ENCODE measurements around the gene AP1G2.

AP1G2 gene

DNA sequence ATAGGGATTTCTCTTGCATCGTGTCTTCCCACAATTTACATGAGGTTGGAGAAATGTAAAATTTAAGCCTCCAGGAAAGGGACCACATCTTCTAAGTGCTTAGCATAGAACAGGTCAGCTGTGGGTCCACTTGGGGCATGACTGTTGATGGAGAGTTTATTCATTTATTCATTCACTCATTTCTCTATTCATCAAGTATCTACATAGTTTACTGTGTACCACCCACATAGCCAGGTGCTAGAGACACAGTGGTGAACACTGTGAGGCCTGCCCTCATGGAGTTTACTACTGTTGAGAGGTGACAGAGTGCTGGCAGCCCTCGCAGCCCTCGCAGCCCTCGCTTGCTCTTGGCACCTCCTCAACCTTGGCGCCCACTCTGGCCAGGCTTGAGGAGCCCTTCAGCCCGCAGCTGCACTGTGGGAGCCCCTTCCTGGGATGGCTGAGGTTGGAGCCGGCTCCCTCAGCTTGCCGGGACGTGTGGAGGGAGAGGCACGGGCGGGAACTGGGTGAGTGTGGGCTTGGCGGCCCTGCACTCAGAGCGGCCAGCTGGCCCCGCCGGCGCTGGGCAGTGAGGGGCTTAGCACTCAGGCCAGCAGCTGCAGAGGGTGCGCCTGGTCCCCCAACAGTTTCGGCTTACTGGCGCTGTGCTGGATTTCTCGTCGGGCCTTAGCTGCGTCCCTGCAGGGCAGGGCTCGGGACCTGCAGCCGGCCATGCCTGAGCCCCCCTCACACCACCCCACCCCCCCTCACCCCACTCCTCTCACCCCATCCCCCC is 12.7 kb upstream of the AP1G2 start:
- no peak overlapping the region for H3K4me3 ChIP-seq (ENCODE audit: low read depth, low read length)
- no peak for DNase-seq (ENCODE audit: low read depth)
- TF ChIP-seq, protein P1, sequence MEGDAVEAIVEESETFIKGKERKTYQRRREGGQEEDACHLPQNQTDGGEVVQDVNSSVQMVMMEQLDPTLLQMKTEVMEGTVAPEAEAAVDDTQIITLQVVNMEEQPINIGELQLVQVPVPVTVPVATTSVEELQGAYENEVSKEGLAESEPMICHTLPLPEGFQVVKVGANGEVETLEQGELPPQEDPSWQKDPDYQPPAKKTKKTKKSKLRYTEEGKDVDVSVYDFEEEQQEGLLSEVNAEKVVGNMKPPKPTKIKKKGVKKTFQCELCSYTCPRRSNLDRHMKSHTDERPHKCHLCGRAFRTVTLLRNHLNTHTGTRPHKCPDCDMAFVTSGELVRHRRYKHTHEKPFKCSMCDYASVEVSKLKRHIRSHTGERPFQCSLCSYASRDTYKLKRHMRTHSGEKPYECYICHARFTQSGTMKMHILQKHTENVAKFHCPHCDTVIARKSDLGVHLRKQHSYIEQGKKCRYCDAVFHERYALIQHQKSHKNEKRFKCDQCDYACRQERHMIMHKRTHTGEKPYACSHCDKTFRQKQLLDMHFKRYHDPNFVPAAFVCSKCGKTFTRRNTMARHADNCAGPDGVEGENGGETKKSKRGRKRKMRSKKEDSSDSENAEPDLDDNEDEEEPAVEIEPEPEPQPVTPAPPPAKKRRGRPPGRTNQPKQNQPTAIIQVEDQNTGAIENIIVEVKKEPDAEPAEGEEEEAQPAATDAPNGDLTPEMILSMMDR (IDR thresholded peaks at IDR 0.05; ENCODE audit: insufficient read depth, low read depth, low read length, missing control alignments) = no peak

DNA sequence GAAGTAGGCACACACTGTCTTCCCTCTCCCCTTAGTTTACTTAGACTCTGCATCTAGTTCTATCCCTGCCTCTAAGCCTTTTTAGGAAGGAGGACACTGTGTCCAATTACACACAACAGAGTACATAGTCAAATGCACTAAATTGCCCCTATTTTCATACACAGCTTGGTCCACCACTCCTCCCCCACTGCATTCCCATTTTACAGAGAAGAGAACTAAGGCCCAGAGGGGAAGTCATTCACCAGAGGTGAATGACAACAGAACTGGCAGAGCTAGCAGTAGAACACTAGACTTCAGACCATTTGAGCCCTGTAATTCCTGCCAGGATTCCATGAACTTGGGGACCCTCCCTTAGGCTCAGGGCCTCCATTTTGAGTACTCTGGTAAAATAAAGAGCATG is 12.1 kb upstream of the AP1G2 start:
- no peak overlapping the region for H3K4me3 ChIP-seq (ENCODE audit: low read depth, low read length)
- TF ChIP-seq, protein P1 (IDR thresholded peaks at IDR 0.05; ENCODE audit: insufficient read depth, low read depth, low read length, missing control alignments) = no peak
- DNase-seq (ENCODE audit: low read depth) = no peak

DNA sequence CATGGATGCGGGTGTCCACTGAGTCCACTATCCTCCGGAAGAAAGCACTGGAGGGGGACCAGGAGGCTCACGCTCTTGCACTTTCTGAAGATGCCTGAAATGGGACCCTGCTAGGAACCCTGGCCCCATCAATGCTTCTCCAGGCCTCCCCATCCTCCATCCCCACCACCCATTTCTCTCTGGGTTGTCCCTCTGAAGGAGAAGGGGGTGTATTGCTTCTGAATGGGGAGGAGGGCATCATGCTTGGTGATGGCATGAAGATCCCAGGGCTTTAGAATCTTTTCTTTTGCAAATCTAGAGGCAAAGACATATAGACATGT is 11.7 kb upstream of the AP1G2 start:
- TF ChIP-seq, protein P1 (IDR thresholded peaks at IDR 0.05; ENCODE audit: insufficient read depth, low read depth, low read length, missing control alignments) = no peak
- no peak overlapping the region for H3K4me3 ChIP-seq (ENCODE audit: low read depth, low read length)
- DNase-seq (ENCODE audit: low read depth) = no peak

DNA sequence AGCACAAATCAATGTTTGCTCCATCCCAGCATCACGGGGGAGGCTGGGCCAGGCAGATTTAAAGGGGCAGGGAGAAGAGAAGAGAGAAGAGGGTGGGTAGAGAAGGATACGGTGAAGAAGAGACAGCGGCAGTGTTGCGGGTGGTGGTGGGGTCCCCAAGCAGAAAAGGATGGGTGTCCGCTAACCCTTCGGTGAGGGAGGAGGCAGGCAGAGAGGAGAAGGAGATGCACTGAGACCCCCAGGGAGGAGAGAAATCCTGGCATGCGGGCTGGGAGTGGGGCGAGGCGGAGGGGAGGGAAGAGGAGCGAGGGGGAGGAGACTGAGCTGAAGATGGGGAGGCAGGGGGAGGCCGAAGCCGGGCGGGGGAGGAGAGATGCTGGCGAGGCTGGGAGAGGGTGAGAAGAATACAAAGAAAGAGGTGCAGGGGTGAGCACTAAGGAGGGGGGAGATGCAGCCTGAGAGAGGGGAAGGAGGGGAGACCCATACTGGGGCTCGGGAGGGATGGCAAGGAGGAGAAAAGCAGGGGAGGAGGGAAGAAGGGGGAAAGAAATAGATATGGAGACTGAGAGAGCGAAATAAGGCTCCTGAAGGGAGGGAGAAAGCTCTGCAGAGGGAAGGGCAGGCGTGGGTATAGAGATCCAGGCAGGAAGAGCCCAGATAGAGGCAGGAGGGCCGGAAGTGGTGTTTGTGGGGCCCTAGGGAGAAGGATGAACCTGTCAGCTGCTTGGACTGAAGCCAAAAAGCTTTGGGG is 11.1 kb upstream of the AP1G2 start, which contains the start of gene JPH4:
Gene JPH4 (minus strand): TSS at position 231 of the 751 bp plus-strand sequence. CDS start 1,337 bp downstream, outside the sequence.
- TF ChIP-seq, protein P1 (IDR thresholded peaks at IDR 0.05; ENCODE audit: insufficient read depth, low read depth, low read length, missing control alignments) = no peak
- no peak for DNase-seq (ENCODE audit: low read depth)
- H3K4me3 ChIP-seq (ENCODE audit: low read depth, low read length) = peak within 1 kb of the TSS; percentile 50

DNA sequence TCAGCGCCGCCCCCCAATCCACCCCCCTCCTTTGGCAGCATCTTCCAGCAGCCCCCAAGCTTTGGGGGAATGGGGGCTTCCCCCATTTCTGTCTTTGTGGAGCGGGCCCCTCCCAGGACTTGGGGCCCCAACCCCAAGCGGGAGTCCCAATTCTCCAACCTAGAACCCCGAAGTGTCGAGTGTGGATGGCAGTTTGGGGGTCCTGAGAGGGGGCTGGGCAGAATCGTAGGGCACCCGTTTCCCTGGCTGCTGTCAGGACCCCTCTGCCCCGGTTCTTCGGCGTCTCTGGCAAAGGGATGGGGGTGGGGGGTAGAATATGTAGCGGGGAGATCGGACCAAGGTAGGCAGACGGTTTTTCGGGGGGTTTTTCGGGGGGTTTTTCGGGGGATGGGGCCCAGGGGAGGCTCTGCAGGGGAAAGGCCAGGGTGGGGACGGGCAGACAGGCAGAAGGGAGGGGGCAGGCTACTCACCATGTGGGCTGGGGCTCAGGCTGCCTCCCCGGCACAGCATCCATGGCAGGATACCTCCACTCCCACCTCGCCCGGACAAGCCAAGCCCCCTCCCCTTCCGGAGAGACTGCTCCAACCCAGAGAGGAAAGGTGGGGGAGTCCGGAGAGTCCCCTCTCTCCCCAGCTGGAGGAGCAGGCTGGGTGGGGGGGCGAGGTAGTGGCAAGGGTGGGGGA is 10.3 kb upstream of the AP1G2 start:
- TF ChIP-seq, protein P1 (IDR thresholded peaks at IDR 0.05; ENCODE audit: insufficient read depth, low read depth, low read length, missing control alignments) = no peak
- DNase-seq (ENCODE audit: low read depth) = no peak
- H3K4me3 ChIP-seq (ENCODE audit: low read depth, low read length) = peak overlapping the region; percentile 50

DNA sequence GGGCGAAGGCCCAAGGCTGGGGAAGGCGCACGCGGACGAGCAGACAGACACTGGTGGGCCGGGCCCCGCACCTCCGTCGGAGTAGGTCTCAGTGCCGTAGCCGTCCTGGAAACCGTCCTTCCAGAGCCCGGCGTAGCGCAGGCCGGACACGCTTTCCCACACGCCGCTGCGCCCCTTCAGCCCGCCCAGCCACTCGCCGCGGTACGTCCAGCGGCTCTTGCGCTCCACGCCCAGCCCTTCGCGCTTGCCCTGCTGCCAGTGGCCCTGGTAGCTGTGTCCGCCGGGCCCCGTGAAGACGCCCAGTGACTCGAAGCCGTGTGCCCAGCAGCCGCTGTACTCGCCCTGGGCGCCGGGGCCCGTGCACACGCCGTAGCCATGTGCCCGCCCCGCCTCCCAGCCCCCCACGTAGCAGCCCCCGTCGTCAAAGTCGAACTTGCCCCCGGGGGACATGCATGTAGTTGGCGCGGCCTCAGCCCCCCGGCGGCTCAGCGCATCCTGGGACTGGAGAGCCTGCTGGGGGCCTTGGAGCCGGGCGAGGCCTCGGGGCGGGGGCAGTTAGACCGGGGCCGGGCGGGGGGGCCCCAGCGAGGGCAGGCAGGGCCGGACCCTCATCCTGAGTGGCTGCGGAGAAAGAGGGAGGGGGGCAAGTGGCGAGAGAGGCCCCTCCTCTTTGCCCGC is 9.6 kb upstream of the AP1G2 start:
- TF ChIP-seq, protein P1 (IDR thresholded peaks at IDR 0.05; ENCODE audit: insufficient read depth, low read depth, low read length, missing control alignments) = no peak
- no peak for DNase-seq (ENCODE audit: low read depth)
- H3K4me3 ChIP-seq (ENCODE audit: low read depth, low read length) = peak overlapping the region; percentile 50

All from GM12865 (cell line).